Measurements from ENCODE around the gene MRTFB. TPM values are rescaled to one million over a fixed set of nuclear protein-coding genes. Genes with fewer than 3 reads are reported as not detected.

MRTFB gene
- total and polyA plus RNA-seq, 2 donors (not counting 1 experiment from before 2014, with no cell fraction given) = 8.8 to 9.8 TPM

DNA sequence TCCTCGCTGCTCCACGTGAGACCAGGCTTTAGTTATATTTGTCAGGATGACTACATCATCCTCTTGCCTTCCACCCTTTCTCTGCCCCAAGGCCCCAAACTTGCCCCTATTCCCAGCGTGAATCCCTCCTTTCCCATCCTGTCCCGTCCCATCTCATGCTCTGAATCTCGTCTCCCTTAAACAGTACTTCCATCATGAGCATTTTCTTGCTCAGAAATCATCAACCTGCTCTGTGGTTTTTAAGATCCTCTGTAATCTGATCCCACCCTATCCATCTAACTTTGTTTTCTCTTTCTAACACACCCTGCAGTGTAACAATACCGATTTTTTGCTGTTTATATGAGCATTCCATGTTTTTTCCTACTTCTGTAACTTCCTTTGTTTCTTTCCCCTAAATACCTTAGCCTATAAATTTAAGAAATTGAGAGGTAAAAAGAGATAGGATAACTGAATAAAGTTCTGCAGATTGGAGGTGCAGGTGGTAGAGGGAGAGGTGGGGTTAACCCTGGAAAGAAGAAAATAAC lies 39.7 kb downstream of the MRTFB start:
- TF ChIP-seq CTCF (conservative IDR thresholded peaks at IDR 0.05 in 1 of 2, IDR thresholded peaks at IDR 0.05 in 1 of 2; ENCODE audit: low read depth in 1 of 2, low read length in 2 of 2) (no peak), EZH2 (IDR thresholded peaks at IDR 0.05; ENCODE audit: low read length, missing control alignments) (no peak)
- Histone ChIP-seq H3K4me2 (ENCODE audit: extremely low read depth, insufficient read depth, low read length) (no peak overlapping the region), H3K4me3 (replicated peaks in 1 of 4; ENCODE audit: control extremely low read depth in 1 of 4, insufficient read depth in 1 of 4, low read depth in 3 of 4, low read length in 4 of 4) (no peak overlapping the region), H3K79me2 (ENCODE audit: control insufficient read depth, insufficient read depth, low read length) (no peaks in the 10 kb centered on the region), H3K27ac (ENCODE audit: insufficient read depth, low read length) (no peak overlapping the region), H3K9me3 (ENCODE audit: control insufficient read depth, insufficient read depth, low read depth, low read length) (no peaks in the 10 kb centered on the region), H3K9ac (ENCODE audit: insufficient read depth, low read length) (no peak overlapping the region), H4K20me1 (ENCODE audit: control insufficient read depth, extremely low read depth, insufficient read depth, low read length) (no peaks in the 10 kb centered on the region), H2AFZ (ENCODE audit: low read length) (no peak overlapping the region), H3K36me3 (ENCODE audit: control insufficient read depth, insufficient read depth, low read length) (no peaks in the 10 kb centered on the region), H3K27me3 (ENCODE audit: control insufficient read depth, insufficient read depth, low read length) (no peaks in the 10 kb centered on the region), H3K4me1 (ENCODE audit: control insufficient read depth, extremely low read depth, insufficient read depth, low read length) (peaks cover 2% of the 10 kb centered on the region)
- no peak for DNase-seq (ENCODE audit: low read depth in 2 of 2)

DNA sequence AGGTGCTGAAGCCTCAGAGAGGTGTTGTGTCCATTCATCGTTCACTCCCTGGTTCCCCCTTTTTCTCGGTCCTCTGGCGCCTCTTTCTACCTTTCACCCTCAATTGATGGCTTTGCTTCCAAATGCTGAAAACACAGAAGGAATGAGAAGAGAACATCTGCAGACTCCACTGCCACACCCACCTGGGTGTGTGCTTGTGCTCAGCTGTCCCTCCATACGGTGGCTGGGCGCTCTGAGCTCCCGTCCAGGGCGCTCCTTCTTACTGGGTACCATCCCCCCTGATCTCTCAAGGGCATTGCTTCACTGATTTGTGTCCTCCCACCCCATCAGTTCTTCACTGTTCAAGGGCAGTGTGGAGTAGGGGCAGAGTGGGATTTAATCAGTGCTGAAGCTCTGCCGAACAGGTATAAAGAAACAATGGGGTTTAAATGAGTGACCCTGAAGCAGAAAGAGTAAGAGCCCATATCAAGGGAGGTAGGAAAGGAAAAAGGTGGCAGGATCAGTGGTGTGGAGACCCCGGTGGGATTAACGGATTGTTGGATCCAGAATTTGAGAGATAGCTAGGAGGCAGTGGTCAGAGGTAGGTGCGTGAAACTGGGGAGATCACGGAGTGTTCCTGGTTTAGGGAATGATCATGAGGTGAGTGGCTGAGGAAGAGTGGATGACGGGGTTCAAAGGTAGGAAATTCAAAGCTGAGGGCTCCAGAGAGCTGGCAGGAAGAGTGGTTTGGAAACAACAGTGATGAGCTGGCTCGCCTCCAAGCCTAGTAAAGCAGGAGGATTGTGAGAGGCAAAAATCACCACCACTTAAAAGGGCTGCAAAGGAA lies 40.8 kb downstream of the MRTFB start:
- H3K79me2 ChIP-seq (ENCODE audit: control insufficient read depth, insufficient read depth, low read length) = no peaks in the 10 kb centered on the region
- no peak overlapping the region for H2AFZ ChIP-seq (ENCODE audit: low read length)
- no peak overlapping the region for H3K27ac ChIP-seq (ENCODE audit: insufficient read depth, low read length)
- H3K27me3 ChIP-seq (ENCODE audit: control insufficient read depth, insufficient read depth, low read length) = no peaks in the 10 kb centered on the region
- no peaks in the 10 kb centered on the region for H3K36me3 ChIP-seq (ENCODE audit: control insufficient read depth, insufficient read depth, low read length)
- H3K4me3 ChIP-seq (replicated peaks in 1 of 4; ENCODE audit: control extremely low read depth in 1 of 4, insufficient read depth in 1 of 4, low read depth in 3 of 4, low read length in 4 of 4) = no peak overlapping the region
- H3K4me2 ChIP-seq (ENCODE audit: extremely low read depth, insufficient read depth, low read length) = no peak overlapping the region
- no peak for TF ChIP-seq EZH2 (IDR thresholded peaks at IDR 0.05; ENCODE audit: low read length, missing control alignments)
- no peak for TF ChIP-seq CTCF (conservative IDR thresholded peaks at IDR 0.05 in 1 of 2, IDR thresholded peaks at IDR 0.05 in 1 of 2; ENCODE audit: low read depth in 1 of 2, low read length in 2 of 2)
- H4K20me1 ChIP-seq (ENCODE audit: control insufficient read depth, extremely low read depth, insufficient read depth, low read length) = no peaks in the 10 kb centered on the region
- no peak overlapping the region for H3K9ac ChIP-seq (ENCODE audit: insufficient read depth, low read length)
- no peak for DNase-seq (ENCODE audit: low read depth in 2 of 2)
- H3K4me1 ChIP-seq (ENCODE audit: control insufficient read depth, extremely low read depth, insufficient read depth, low read length) = peaks cover 2% of the 10 kb centered on the region
- no peaks in the 10 kb centered on the region for H3K9me3 ChIP-seq (ENCODE audit: control insufficient read depth, insufficient read depth, low read depth, low read length)

DNA sequence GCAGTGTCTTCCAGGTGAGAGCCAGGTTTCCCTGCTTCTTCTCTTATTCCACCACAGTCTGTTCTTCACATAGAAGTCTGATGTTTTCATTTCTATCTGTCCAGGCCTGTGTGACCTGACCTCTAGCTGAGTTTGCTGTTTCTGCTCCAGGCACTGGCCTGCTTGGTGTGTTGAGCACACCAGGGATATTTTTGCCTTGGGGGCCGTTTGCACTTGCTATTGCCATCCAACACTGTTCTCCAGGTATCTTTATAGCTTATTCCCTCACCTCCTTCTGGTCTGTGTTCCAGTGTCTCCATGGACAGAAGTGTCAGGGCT lies 41.4 kb downstream of the MRTFB start:
- no peaks in the 10 kb centered on the region for H3K27me3 ChIP-seq (ENCODE audit: control insufficient read depth, insufficient read depth, low read length)
- H3K9me3 ChIP-seq (ENCODE audit: control insufficient read depth, insufficient read depth, low read depth, low read length) = no peaks in the 10 kb centered on the region
- no peaks in the 10 kb centered on the region for H3K36me3 ChIP-seq (ENCODE audit: control insufficient read depth, insufficient read depth, low read length)
- H3K4me2 ChIP-seq (ENCODE audit: extremely low read depth, insufficient read depth, low read length) = no peak overlapping the region
- no peaks in the 10 kb centered on the region for H4K20me1 ChIP-seq (ENCODE audit: control insufficient read depth, extremely low read depth, insufficient read depth, low read length)
- TF ChIP-seq CTCF (conservative IDR thresholded peaks at IDR 0.05 in 1 of 2, IDR thresholded peaks at IDR 0.05 in 1 of 2; ENCODE audit: low read depth in 1 of 2, low read length in 2 of 2) = no peak
- no peak for TF ChIP-seq EZH2 (IDR thresholded peaks at IDR 0.05; ENCODE audit: low read length, missing control alignments)
- no peak overlapping the region for H3K27ac ChIP-seq (ENCODE audit: insufficient read depth, low read length)
- peaks cover 2% of the 10 kb centered on the region for H3K4me1 ChIP-seq (ENCODE audit: control insufficient read depth, extremely low read depth, insufficient read depth, low read length)
- DNase-seq (ENCODE audit: low read depth in 2 of 2) = no peak
- no peak overlapping the region for H3K9ac ChIP-seq (ENCODE audit: insufficient read depth, low read length)
- no peaks in the 10 kb centered on the region for H3K79me2 ChIP-seq (ENCODE audit: control insufficient read depth, insufficient read depth, low read length)
- no peak overlapping the region for H2AFZ ChIP-seq (ENCODE audit: low read length)
- no peak overlapping the region for H3K4me3 ChIP-seq (replicated peaks in 1 of 4; ENCODE audit: control extremely low read depth in 1 of 4, insufficient read depth in 1 of 4, low read depth in 3 of 4, low read length in 4 of 4)

Measured in fibroblast of lung (primary cell).